HUES6 (cell line): ENCODE results near the gene PRR5L.
A peak's percentile ranks its signal among the peaks of the same experiment; 100 is the strongest.

Experiments
- H3K27ac ChIP-seq: 2 replicates; pipeline ENCODE4 v1.7.0; 2013; ENCODE audit warnings: low read depth, mild to moderate bottlenecking, low read length, inconsistent platforms
- H3K27me3 ChIP-seq: 2 replicates; pipeline ENCODE4 v1.6.1; 2013; ENCODE audit warnings: low read length; ENCODE audit not compliant: control insufficient read depth, insufficient read depth
- H3K36me3 ChIP-seq: 2 replicates; pipeline ENCODE4 v1.6.1; 2013; ENCODE audit warnings: low read length; ENCODE audit not compliant: control insufficient read depth, insufficient read depth
- H3K4me1 ChIP-seq: 2 replicates; pipeline ENCODE4 v1.6.1; 2013; ENCODE audit warnings: low read length; ENCODE audit not compliant: control insufficient read depth, insufficient read depth
- H3K4me3 ChIP-seq: 2 replicates; pipeline ENCODE4 v1.5.1; 2013; ENCODE audit warnings: low read depth, low read length
- H3K9ac ChIP-seq: one replicate; pipeline ENCODE4 v1.6.1; 2013; ENCODE audit warnings: mild to moderate bottlenecking, low read length
- H3K9me3 ChIP-seq: 2 replicates; pipeline ENCODE4 v1.6.1; 2013; ENCODE audit warnings: low read depth, low read length; ENCODE audit not compliant: control insufficient read depth, insufficient read depth

Gene PRR5L

GRCh38 chr11:36454941-36455631, 159.0 kb downstream of the PRR5L start:
- Histone ChIP-seq H3K27ac (0 out of 2 replicates have a peak overlapping the region, but pooled peaks have one; percentile 56), H3K4me1 (peaks cover 27% of the 10 kb centered on the region), H3K4me3 (no peak overlapping the region), H3K27me3 (no peaks in the 10 kb centered on the region), H3K9ac (peak overlapping the region; percentile 29), H3K36me3 (peaks cover 6% of the 10 kb centered on the region), H3K9me3 (no peaks in the 10 kb centered on the region)

GRCh38 chr11:36455658-36456111, 159.6 kb downstream of the PRR5L start:
- H3K4me1 ChIP-seq: peaks cover 31% of the 10 kb centered on the region
- H3K36me3 ChIP-seq: peaks cover 6% of the 10 kb centered on the region
- peak overlapping the region; percentile 18 for H3K9ac ChIP-seq
- H3K9me3 ChIP-seq: no peaks in the 10 kb centered on the region
- no peak overlapping the region for H3K27ac ChIP-seq
- H3K27me3 ChIP-seq: no peaks in the 10 kb centered on the region
- H3K4me3 ChIP-seq: no peak overlapping the region

- no peak overlapping the region for H3K27ac ChIP-seq
- H3K9ac ChIP-seq: peak overlapping the region; percentile 18
- peaks cover 4% of the 10 kb centered on the region for H3K36me3 ChIP-seq
- H3K27me3 ChIP-seq: no peaks in the 10 kb centered on the region
- H3K9me3 ChIP-seq: no peaks in the 10 kb centered on the region
- H3K4me1 ChIP-seq: peaks cover 31% of the 10 kb centered on the region
- H3K4me3 ChIP-seq: no peak overlapping the region
Observed at GRCh38 chr11:36456156-36456555, 160.1 kb downstream of the PRR5L start.

GRCh38 chr11:36458129-36458915, 162.2 kb downstream of the PRR5L start:
- Histone ChIP-seq H3K36me3 (no peaks in the 10 kb centered on the region; the same call in 1 of the 2 replicates), H3K27me3 (no peaks in the 10 kb centered on the region), H3K4me3 (no peak overlapping the region), H3K9ac (no peak overlapping the region), H3K27ac (no peak overlapping the region), H3K4me1 (peaks cover 31% of the 10 kb centered on the region), H3K9me3 (no peaks in the 10 kb centered on the region)

- H3K27me3 ChIP-seq: no peaks in the 10 kb centered on the region
- H3K9ac ChIP-seq: no peak overlapping the region
- peaks cover 28% of the 10 kb centered on the region for H3K4me1 ChIP-seq
- H3K9me3 ChIP-seq: no peaks in the 10 kb centered on the region
- H3K27ac ChIP-seq: no peak overlapping the region
- no peak overlapping the region for H3K4me3 ChIP-seq
- H3K36me3 ChIP-seq: no peaks in the 10 kb centered on the region; the same call in 1 of the 2 replicates
Observed at GRCh38 chr11:36459046-36459445, 163.0 kb downstream of the PRR5L start.

GRCh38 chr11:36460220-36460619, 164.1 kb downstream of the PRR5L start:
- no peaks in the 10 kb centered on the region for H3K27me3 ChIP-seq
- H3K36me3 ChIP-seq: no peaks in the 10 kb centered on the region; the same call in 1 of the 2 replicates
- H3K9ac ChIP-seq: no peak overlapping the region
- H3K27ac ChIP-seq: no peak overlapping the region
- H3K4me3 ChIP-seq: no peak overlapping the region
- no peaks in the 10 kb centered on the region for H3K9me3 ChIP-seq
- peaks cover 17% of the 10 kb centered on the region for H3K4me1 ChIP-seq

GRCh38 chr11:36462321-36462720, 166.2 kb downstream of the PRR5L start:
- H3K9ac ChIP-seq: no peak overlapping the region
- no peaks in the 10 kb centered on the region for H3K27me3 ChIP-seq
- H3K36me3 ChIP-seq: no peaks in the 10 kb centered on the region
- H3K4me1 ChIP-seq: peaks cover 4% of the 10 kb centered on the region; the same call in 1 of the 2 replicates
- H3K4me3 ChIP-seq: no peak overlapping the region
- H3K9me3 ChIP-seq: no peaks in the 10 kb centered on the region
- H3K27ac ChIP-seq: no peak overlapping the region

GRCh38 chr11:36463781-36464180, 167.7 kb downstream of the PRR5L start:
- H3K4me1 ChIP-seq: peaks cover 7% of the 10 kb centered on the region; the same call in 1 of the 2 replicates
- no peak overlapping the region for H3K27ac ChIP-seq
- no peaks in the 10 kb centered on the region for H3K9me3 ChIP-seq
- H3K27me3 ChIP-seq: no peaks in the 10 kb centered on the region
- H3K4me3 ChIP-seq: no peak overlapping the region
- no peaks in the 10 kb centered on the region for H3K36me3 ChIP-seq
- H3K9ac ChIP-seq: no peak overlapping the region

- H3K4me1 ChIP-seq: peaks cover 7% of the 10 kb centered on the region; the same call in 1 of the 2 replicates
- H3K9me3 ChIP-seq: no peaks in the 10 kb centered on the region
- no peak overlapping the region for H3K9ac ChIP-seq
- no peak overlapping the region for H3K4me3 ChIP-seq
- H3K36me3 ChIP-seq: no peaks in the 10 kb centered on the region
- H3K27me3 ChIP-seq: no peaks in the 10 kb centered on the region
- H3K27ac ChIP-seq: no peak overlapping the region
Observed at GRCh38 chr11:36464720-36465119, 168.6 kb downstream of the PRR5L start.

GRCh38 chr11:36465449-36466163, 169.5 kb downstream of the PRR5L start:
- no peak overlapping the region for H3K9ac ChIP-seq
- H3K4me1 ChIP-seq: peaks cover 3% of the 10 kb centered on the region; the same call in 1 of the 2 replicates
- no peak overlapping the region for H3K4me3 ChIP-seq
- H3K27ac ChIP-seq: no peak overlapping the region
- no peaks in the 10 kb centered on the region for H3K27me3 ChIP-seq
- H3K9me3 ChIP-seq: no peaks in the 10 kb centered on the region
- no peaks in the 10 kb centered on the region for H3K36me3 ChIP-seq
